ENCODE results near the gene LOC128125822.

The LOC128125822 gene

GRCh38 chr6:63567966-63568365, 4.3 kb upstream of the LOC128125822 start:
- no peak for DNase-seq (ENCODE audit: low spot score in 2 of 2)
- WGBS, 2 donors: 96 to 97% methylated on average over 1 of the region's 1 CpG
- H3K4me3 ChIP-seq (ENCODE audit: low read depth, poor library complexity, severe bottlenecking): no peak overlapping the region
- TF ChIP-seq POLR2A (IDR thresholded peaks at IDR 0.05) (no peak), CTCF (IDR thresholded peaks at IDR 0.05) (no peak)
- intact Hi-C loops (cut with DNase I; ENCODE audit: low total_unique reads): no loop called here

GRCh38 chr6:63571361-63572043, 778 bp upstream of the LOC128125822 start:
- TF ChIP-seq CTCF (IDR thresholded peaks at IDR 0.05): no peak
- TF ChIP-seq POLR2A (IDR thresholded peaks at IDR 0.05): no peak
- WGBS, 2 donors: 21 to 22% methylated on average over 20 of the region's 20 CpGs
- peak overlapping the region; percentile 20 for H3K4me3 ChIP-seq (ENCODE audit: low read depth, poor library complexity, severe bottlenecking)
- peak; percentile 75 to 92 for DNase-seq (ENCODE audit: low spot score in 2 of 2)
- intact Hi-C loops (cut with DNase I; ENCODE audit: low total_unique reads): no loop called here

- intact Hi-C loops (cut with DNase I; ENCODE audit: low total_unique reads): no loop called here
- TF ChIP-seq CTCF (IDR thresholded peaks at IDR 0.05): no peak
- H3K4me3 ChIP-seq (ENCODE audit: low read depth, poor library complexity, severe bottlenecking): peak overlapping the region; percentile 99
- no peak for DNase-seq (ENCODE audit: low spot score in 2 of 2)
- 0% methylated on average over 3 to 11 of the region's 42 CpGs for WGBS, 2 donors
Measured at GRCh38 chr6:63572747-63573075, 431 bp downstream of the LOC128125822 start.

- peak overlapping the region; percentile 99 for H3K4me3 ChIP-seq (ENCODE audit: low read depth, poor library complexity, severe bottlenecking)
- intact Hi-C loops (cut with DNase I; ENCODE audit: low total_unique reads): no loop called here
- 0% methylated on average over 23 to 28 of the region's 86 CpGs for WGBS, 2 donors
- DNase-seq (ENCODE audit: low spot score in 2 of 2): peak; percentile 91 to 97
- TF ChIP-seq POLR2A (IDR thresholded peaks at IDR 0.05) (peak in 1 of 2 donors; percentile 3), CTCF (IDR thresholded peaks at IDR 0.05) (no peak)
Measured at GRCh38 chr6:63573076-63573898, 1.0 kb downstream of the LOC128125822 start.

- intact Hi-C loops (cut with DNase I; ENCODE audit: low total_unique reads): no loop called here
- WGBS, 2 donors: 7 to 8% methylated on average over 10 of the region's 10 CpGs
- TF ChIP-seq CTCF (IDR thresholded peaks at IDR 0.05): no peak
- TF ChIP-seq POLR2A (IDR thresholded peaks at IDR 0.05): no peak
- DNase-seq (ENCODE audit: low spot score in 2 of 2): peak in 1 of 2 donors; percentile 41
- peak overlapping the region; percentile 99 for H3K4me3 ChIP-seq (ENCODE audit: low read depth, poor library complexity, severe bottlenecking)
Measured at GRCh38 chr6:63573899-63574553, 1.7 kb downstream of the LOC128125822 start.

All from lower leg skin (tissue), 4 donors.